Measurements from ENCODE around the gene CLEC19A.

Gene CLEC19A

GRCh38 chr16:19301931-19302330 is 16.4 kb downstream of the CLEC19A start:
- TF ChIP-seq FOXA1 (IDR thresholded peaks at IDR 0.05) (no peak), L3MBTL2 (conservative IDR thresholded peaks at IDR 0.05) (no peak)
- ChIA-PET POLR2A (no interaction called here), CTCF (no interaction called here)
- no peak for DNase-seq (ENCODE audit: extremely low spot score)

DNA sequence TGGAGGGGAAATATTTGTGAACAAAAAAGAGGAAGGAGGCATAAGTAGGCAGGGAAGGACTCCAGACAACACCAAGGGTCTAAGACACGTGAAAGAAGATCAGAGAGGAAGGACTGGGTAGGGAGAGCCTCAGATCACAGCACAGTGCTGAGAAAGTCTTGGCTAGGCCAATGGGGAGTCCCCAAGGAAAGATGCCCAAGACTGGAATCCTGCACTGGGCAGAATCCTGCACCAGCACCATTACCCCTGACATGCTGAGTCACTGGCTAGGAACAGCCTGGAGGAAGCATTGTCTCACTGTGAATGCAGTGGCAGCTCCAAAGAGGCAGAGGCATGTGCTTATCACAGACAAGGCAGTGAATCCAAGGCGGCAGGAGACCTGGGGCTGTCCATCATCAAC is 19.2 kb downstream of the CLEC19A start:
- no peak for DNase-seq (ENCODE audit: extremely low spot score)
- CTCF ChIA-PET, result no interaction called here
- TF ChIP-seq SUZ12 (IDR thresholded peaks at IDR 0.05), result no peak
- TF ChIP-seq, protein P1, sequence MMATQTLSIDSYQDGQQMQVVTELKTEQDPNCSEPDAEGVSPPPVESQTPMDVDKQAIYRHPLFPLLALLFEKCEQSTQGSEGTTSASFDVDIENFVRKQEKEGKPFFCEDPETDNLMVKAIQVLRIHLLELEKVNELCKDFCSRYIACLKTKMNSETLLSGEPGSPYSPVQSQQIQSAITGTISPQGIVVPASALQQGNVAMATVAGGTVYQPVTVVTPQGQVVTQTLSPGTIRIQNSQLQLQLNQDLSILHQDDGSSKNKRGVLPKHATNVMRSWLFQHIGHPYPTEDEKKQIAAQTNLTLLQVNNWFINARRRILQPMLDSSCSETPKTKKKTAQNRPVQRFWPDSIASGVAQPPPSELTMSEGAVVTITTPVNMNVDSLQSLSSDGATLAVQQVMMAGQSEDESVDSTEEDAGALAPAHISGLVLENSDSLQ (IDR thresholded peaks at IDR 0.05), result no peak
- no peak for TF ChIP-seq SP1 (IDR thresholded peaks at IDR 0.05)
- TF ChIP-seq CTBP1 (IDR thresholded peaks at IDR 0.05; ENCODE audit: borderline replicate concordance), result no peak
- TF ChIP-seq ELF4 (IDR thresholded peaks at IDR 0.05), result no peak
- TF ChIP-seq BHLHE40 (IDR thresholded peaks at IDR 0.05; ENCODE audit: borderline replicate concordance), result no peak
- no peak for TF ChIP-seq ZNF384 (IDR thresholded peaks at IDR 0.05)
- POLR2A ChIA-PET, result no interaction called here

GRCh38 chr16:19305443-19305842 is 19.9 kb downstream of the CLEC19A start:
- ChIA-PET POLR2A (no interaction called here), CTCF (no interaction called here)
- TF ChIP-seq ZNF384 (IDR thresholded peaks at IDR 0.05), result no peak
- no peak for TF ChIP-seq CTBP1 (IDR thresholded peaks at IDR 0.05; ENCODE audit: borderline replicate concordance)
- no peak for TF ChIP-seq SUZ12 (IDR thresholded peaks at IDR 0.05)
- TF ChIP-seq LEF1 (IDR thresholded peaks at IDR 0.05; ENCODE audit: borderline replicate concordance), result no peak
- no peak for TF ChIP-seq FOXK2 (IDR thresholded peaks at IDR 0.05)
- no peak for DNase-seq (ENCODE audit: extremely low spot score)

DNA sequence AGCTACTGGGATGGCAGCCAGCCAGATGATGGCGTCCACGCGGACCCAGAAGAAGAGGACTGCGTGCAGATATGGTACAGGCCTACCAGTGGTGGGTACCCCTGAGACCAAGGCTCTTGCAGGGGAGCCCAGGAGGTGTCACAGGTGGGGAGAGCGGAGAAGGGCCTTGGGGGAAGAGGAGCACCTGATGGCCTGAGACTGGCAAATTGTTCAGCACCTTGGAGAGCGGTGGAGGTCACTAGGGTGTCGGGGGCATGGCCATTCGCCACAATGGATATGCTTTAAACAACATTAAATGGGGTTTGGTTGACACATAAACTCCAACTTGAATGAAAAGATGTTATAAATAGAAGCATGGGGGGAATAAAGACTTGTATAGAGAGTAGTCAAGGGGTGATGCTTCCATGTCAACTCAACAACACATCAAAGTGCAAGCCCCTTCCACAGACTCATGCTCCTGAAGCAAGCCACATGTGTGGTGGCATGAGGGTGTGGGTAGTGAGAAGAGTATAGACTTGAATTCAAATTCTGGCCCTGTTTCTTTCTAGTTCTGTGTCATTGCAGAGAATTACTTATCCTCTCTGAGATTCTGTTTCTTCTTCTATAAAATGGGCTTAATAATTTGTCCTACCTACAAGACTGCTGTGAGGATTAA is 22.2 kb downstream of the CLEC19A start:
- TF ChIP-seq ELF4 (IDR thresholded peaks at IDR 0.05), result no peak
- no peak for TF ChIP-seq ARNT (IDR thresholded peaks at IDR 0.05)
- no peak for TF ChIP-seq NFRKB (IDR thresholded peaks at IDR 0.05)
- TF ChIP-seq LEF1 (IDR thresholded peaks at IDR 0.05; ENCODE audit: borderline replicate concordance), result no peak
- no peak for TF ChIP-seq TARDBP (IDR thresholded peaks at IDR 0.05)
- TF ChIP-seq, protein P1 (IDR thresholded peaks at IDR 0.05), result no peak
- TF ChIP-seq FOXM1 (IDR thresholded peaks at IDR 0.05; ENCODE audit: borderline replicate concordance), result no peak
- ChIA-PET CTCF (no interaction called here), POLR2A (no interaction called here)
- DNase-seq (ENCODE audit: extremely low spot score), result no peak

DNA sequence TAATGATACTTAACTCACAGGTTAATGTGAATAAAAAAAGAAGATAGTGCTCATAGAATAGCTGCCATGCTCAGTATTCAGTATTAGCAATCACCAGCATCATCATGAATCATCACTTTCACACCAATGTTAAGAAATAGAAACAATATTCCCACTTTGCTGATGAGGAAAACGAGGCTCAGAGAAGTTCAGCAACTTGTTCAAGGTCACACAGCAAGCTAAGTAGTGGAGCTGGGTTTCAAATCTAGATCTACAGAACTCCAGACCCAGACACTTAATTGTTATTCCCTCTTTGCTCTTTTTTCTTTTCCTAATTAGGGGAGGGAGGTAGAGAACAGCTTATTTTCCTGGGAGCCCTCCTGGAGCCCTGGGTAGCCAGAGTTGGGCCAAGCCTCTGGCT is 22.9 kb downstream of the CLEC19A start:
- DNase-seq (ENCODE audit: extremely low spot score), result no peak
- POLR2A ChIA-PET, result no interaction called here
- TF ChIP-seq CTBP1 (IDR thresholded peaks at IDR 0.05; ENCODE audit: borderline replicate concordance) (no peak), TARDBP (IDR thresholded peaks at IDR 0.05) (no peak), FOXA1 (IDR thresholded peaks at IDR 0.05) (no peak)
- CTCF ChIA-PET, result no interaction called here

DNA sequence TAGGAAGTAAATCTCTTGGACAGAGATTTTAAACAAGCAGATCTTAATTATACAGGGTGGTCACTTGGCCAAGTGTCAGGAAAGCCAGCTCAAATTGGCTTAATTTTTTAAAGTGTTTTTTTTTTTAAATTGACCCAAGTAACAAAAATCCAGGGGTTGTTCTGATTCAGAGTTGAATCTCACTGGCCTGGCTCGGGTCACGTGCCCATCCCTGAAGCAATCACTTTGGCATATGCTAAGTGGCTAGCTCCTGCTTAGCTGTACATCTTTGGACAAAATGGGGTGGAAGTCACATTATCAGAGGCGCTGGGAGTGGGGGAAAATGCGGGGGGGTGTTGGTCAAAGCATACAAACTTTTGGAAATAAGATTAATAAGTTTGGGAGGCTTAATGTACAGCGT is 23.6 kb downstream of the CLEC19A start:
- POLR2A ChIA-PET, result no interaction called here
- DNase-seq (ENCODE audit: extremely low spot score), result no peak

GRCh38 chr16:19314718-19315425 is 29.3 kb downstream of the CLEC19A start:
- no peak for TF ChIP-seq CTBP1 (IDR thresholded peaks at IDR 0.05; ENCODE audit: borderline replicate concordance)
- TF ChIP-seq, protein P1 (IDR thresholded peaks at IDR 0.05), result no peak
- no peak for TF ChIP-seq HDGF (IDR thresholded peaks at IDR 0.05; ENCODE audit: borderline replicate concordance)
- no peak for TF ChIP-seq FOXA1 (IDR thresholded peaks at IDR 0.05)
- no peak for TF ChIP-seq BHLHE40 (IDR thresholded peaks at IDR 0.05; ENCODE audit: borderline replicate concordance)
- no peak for TF ChIP-seq L3MBTL2 (conservative IDR thresholded peaks at IDR 0.05)
- no peak for TF ChIP-seq ELF4 (IDR thresholded peaks at IDR 0.05)
- TF ChIP-seq ZNF384 (IDR thresholded peaks at IDR 0.05), result no peak
- no peak for TF ChIP-seq FOXM1 (IDR thresholded peaks at IDR 0.05; ENCODE audit: borderline replicate concordance)
- TF ChIP-seq SP1 (IDR thresholded peaks at IDR 0.05), result no peak
- no peak for TF ChIP-seq NFRKB (IDR thresholded peaks at IDR 0.05)
- TF ChIP-seq LEF1 (IDR thresholded peaks at IDR 0.05; ENCODE audit: borderline replicate concordance), result no peak
- TF ChIP-seq ARNT (IDR thresholded peaks at IDR 0.05), result no peak
- TF ChIP-seq SUZ12 (IDR thresholded peaks at IDR 0.05), result no peak
- TF ChIP-seq FOXK2 (IDR thresholded peaks at IDR 0.05), result no peak
- no peak for TF ChIP-seq TARDBP (IDR thresholded peaks at IDR 0.05)
- ChIA-PET POLR2A (no interaction called here), CTCF (no interaction called here)
- DNase-seq (ENCODE audit: extremely low spot score), result no peak

More for the DNA sequence above, 23.6 kb downstream of the CLEC19A start:
- no peak for TF ChIP-seq SUZ12 (IDR thresholded peaks at IDR 0.05)
- TF ChIP-seq FOXK2 (IDR thresholded peaks at IDR 0.05), result no peak
- TF ChIP-seq ELF4 (IDR thresholded peaks at IDR 0.05), result no peak
- TF ChIP-seq LEF1 (IDR thresholded peaks at IDR 0.05; ENCODE audit: borderline replicate concordance), result no peak
- no peak for TF ChIP-seq ZNF384 (IDR thresholded peaks at IDR 0.05)
- TF ChIP-seq L3MBTL2 (conservative IDR thresholded peaks at IDR 0.05), result no peak
- TF ChIP-seq FOXM1 (IDR thresholded peaks at IDR 0.05; ENCODE audit: borderline replicate concordance), result no peak
- no peak for TF ChIP-seq TARDBP (IDR thresholded peaks at IDR 0.05)
- TF ChIP-seq SP1 (IDR thresholded peaks at IDR 0.05), result no peak
- TF ChIP-seq HDGF (IDR thresholded peaks at IDR 0.05; ENCODE audit: borderline replicate concordance), result no peak
- TF ChIP-seq BHLHE40 (IDR thresholded peaks at IDR 0.05; ENCODE audit: borderline replicate concordance), result no peak
- CTCF ChIA-PET, result no interaction called here

Measured in HEK293T (cell line).